ENCODE data around the gene GDF2.

The GDF2 gene

DNA sequence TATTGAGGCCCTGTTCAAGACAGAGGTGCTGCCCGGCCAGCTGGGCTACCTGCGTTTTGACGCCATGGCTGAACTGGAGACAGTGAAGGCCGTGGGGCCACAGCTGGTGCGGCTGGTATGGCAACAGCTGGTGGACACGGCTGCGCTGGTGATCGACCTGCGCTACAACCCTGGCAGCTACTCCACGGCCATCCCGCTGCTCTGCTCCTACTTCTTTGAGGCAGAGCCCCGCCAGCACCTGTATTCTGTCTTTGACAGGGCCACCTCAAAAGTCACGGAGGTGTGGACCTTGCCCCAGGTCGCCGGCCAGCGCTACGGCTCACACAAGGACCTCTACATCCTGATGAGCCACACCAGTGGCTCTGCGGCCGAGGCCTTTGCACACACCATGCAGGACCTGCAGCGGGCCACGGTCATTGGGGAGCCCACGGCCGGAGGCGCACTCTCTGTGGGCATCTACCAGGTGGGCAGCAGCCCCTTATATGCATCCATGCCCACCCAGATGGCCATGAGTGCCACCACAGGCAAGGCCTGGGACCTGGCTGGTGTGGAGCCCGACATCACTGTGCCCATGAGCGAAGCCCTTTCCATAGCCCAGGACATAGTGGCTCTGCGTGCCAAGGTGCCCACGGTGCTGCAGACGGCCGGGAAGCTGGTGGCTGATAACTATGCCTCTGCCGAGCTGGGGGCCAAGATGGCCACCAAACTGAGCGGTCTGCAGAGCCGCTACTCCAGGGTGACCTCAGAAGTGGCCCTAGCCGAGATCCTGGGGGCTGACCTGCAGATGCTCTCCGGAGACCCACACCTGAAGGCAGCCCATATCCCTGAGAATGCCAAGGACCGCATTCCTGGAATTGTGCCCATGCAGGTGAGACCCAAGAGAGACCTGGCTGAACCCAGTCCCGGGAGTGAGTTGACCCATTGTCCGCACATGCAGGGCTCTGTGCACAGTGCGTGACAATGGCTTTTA, 28.7 kb downstream of the GDF2 start:
- DNase-seq (ENCODE audit: low read depth in 3 of 3, low spot score in 1 of 3), result no peak

DNA sequence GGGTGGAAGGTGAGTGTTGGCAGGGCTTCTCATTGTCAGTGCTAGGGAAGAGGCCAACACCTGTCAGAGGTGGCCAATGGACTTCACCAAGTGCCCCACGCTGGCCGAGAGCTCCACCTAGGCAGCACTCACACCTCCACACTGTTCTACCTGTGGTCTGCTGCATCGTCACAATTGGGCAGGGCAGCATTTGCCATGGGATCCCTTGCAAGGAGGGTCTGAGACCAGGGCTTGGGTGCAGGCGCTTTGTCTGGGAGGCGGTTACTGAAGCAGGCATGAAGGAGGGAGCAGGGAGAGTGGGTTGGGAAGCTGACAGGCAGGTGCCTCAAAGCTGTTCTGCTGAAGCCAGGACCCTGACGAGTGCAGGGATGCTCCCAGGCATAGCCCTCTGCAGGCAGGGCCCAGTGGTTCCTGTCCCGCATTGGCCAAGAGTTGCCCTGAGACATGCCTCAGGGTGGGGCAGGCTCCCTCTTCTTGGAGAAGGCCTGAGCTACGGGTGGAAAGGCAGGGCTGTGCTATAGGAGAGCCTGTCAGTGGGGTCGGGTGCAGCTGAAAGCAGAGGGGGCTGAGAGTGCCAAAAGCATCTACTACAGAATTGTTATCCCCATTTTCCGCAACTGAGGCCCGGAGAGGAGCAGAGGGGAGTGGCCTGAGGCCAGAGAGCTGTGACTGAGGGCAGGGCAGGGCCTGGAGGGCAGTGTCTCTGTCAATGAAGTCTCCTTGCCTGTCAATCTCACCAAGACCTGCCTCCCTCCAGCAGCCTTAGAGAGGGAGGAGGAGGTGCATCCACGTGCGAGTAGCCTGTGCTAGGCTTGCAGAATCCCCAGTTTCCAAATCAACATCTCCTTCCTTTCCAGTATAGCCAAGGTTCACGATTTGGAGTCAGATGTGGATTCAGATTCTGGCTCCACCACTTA, 29.9 kb downstream of the GDF2 start:
- no peak for DNase-seq (ENCODE audit: low read depth in 3 of 3, low spot score in 1 of 3)

DNA sequence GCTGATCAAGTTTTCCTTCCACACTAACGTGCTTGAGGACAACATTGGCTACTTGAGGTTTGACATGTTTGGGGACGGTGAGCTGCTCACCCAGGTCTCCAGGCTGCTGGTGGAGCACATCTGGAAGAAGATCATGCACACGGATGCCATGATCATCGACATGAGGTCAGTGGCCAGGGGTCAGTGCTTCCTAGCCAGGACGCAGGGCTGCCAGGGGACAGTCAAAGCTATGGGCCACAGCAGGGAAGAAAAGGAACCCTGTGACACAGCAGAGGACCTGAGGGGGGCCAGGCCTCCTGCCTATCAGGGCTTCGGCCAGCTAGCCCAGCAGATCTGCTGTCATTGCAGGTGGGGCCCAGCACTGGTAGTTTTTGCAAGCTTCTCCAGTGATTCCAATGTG, 31.1 kb downstream of the GDF2 start:
- DNase-seq (ENCODE audit: low read depth in 3 of 3, low spot score in 1 of 3), result no peak

DNA sequence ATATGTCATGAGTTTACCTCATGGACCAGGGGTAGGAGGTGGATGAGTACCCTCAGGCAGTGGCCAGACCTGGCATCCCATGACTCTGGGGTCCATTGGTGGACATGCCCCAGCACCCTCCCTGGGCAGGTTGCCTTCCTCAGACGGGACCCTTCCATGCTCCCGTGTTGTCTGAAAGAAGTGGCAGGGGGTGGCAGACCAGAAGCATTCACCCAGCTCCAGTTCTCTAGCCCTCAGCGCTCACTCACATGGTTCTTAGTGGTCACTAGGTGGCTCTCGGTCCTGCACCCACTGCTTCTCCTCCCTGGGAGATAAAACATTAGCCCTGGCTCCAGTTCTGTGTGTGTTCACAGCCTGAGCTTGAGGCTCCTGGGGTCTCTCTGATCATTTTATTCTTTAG, 31.9 kb downstream of the GDF2 start:
- DNase-seq (ENCODE audit: low read depth in 3 of 3, low spot score in 1 of 3), result no peak

DNA sequence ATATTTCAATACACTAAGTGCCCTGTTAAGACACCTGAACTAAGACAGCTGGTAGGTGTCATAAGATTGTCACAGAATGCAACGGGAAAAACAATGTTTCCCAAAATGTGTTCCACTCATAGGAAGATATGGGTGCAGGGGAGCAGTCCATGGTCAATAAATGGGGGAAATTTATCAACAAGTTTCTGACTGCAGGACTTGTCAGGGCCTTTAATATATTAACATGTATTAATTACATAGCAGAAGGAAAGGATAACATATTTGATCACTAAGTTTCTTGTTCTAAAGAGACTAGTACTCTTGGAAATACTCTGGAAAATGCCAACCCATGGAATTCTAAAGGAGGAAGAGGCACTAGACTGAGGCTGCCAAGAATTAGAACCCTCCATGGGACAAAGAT, 32.6 kb downstream of the GDF2 start:
- no peak for DNase-seq (ENCODE audit: low read depth in 3 of 3, low spot score in 1 of 3)

DNA sequence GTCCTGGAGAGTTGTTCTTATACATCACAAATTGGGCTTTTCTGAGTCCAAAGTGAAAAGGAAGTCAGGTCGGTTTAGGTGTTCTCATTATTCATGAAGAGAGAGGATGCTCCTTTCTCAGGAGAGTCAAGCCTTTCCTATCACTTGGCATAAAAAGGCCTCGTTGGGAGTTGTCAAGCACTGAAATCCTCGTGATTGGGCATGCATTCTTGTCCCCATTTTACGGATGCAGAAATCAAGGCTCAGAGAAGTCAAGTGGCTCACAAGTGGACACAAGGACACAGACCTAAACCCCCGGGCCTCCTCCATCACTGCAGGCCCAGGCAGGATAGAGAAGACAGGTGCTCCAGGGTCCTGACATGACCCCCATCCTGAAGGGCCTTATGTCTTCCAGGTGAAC, 34.5 kb downstream of the GDF2 start:
- DNase-seq (ENCODE audit: low read depth in 3 of 3, low spot score in 1 of 3), result no peak

DNA sequence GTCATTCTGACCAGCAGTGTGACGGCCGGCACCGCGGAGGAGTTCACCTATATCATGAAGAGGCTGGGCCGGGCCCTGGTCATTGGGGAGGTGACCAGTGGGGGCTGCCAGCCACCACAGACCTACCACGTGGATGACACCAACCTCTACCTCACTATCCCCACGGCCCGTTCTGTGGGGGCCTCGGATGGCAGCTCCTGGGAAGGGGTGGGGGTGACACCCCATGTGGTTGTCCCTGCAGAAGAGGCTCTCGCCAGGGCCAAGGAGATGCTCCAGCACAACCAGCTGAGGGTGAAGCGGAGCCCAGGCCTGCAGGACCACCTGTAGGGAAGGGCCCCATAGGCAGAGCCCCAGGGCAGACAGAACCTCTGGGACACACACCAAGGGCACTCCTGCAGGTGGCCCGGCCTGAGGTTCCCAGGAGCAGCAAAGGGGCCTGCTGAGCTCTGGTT, 34.9 kb downstream of the GDF2 start:
- no peak for DNase-seq (ENCODE audit: low read depth in 3 of 3, low spot score in 1 of 3)

DNA sequence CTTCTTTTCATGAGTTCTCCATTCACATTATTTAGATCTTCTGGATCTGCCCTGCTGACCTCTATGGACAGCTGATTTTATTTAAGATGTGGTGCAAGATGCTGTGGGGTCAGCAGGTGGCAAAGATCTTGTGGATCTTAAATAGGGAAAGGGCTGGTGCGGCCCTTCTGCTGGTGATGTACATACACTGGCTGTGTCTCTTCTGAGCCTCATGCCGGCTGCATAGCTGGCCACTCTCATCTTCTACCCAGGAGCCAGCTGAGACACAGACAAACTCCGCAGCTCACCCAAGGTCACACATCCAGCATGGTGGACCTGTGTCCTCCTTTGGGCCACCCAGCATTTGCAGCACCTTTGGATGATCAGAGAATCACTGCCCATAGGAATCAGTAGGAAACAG, 35.7 kb downstream of the GDF2 start:
- DNase-seq (ENCODE audit: low read depth in 3 of 3, low spot score in 1 of 3), result no peak

DNA sequence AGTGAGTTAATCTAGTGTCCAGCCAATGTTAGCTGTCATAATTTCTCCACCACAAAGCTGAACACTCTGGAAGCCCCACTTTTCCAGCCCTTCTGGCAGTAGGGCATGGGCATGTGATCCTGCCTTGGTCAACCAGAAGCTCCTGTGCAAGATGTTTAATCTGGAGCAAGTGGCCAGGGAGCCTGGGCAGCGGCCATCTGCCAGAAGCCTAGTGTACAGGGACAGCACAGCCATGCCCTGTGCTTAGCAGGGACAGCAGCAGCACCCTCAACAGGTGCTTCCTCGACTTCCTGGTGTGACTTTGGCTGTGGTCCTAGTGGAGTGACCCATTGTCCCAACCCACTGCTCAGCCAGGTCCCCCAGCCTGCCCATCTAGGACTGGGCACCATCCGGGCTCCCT, 36.2 kb downstream of the GDF2 start:
- DNase-seq (ENCODE audit: low read depth in 3 of 3, low spot score in 1 of 3), result no peak

DNA sequence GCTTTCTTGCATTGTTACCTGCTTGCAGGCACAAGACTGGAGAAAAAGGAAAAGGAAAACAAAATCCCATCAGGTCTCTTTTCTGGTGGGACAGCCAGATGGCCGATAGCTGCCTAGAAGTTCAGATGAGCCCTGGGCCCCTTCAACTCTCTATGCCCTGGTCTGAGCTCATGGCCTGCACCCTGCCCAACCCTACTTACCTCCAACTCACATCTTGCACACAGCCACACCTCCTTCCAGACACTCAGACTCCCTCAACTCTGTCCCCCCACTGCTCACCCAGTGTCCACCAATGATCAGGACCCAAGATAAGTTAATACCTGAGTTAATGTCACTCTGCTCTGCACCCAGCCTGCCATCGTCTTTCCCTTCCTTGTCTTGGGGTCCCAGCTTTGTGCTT, 36.8 kb downstream of the GDF2 start:
- no peak for DNase-seq (ENCODE audit: low read depth in 3 of 3, low spot score in 1 of 3)

DNA sequence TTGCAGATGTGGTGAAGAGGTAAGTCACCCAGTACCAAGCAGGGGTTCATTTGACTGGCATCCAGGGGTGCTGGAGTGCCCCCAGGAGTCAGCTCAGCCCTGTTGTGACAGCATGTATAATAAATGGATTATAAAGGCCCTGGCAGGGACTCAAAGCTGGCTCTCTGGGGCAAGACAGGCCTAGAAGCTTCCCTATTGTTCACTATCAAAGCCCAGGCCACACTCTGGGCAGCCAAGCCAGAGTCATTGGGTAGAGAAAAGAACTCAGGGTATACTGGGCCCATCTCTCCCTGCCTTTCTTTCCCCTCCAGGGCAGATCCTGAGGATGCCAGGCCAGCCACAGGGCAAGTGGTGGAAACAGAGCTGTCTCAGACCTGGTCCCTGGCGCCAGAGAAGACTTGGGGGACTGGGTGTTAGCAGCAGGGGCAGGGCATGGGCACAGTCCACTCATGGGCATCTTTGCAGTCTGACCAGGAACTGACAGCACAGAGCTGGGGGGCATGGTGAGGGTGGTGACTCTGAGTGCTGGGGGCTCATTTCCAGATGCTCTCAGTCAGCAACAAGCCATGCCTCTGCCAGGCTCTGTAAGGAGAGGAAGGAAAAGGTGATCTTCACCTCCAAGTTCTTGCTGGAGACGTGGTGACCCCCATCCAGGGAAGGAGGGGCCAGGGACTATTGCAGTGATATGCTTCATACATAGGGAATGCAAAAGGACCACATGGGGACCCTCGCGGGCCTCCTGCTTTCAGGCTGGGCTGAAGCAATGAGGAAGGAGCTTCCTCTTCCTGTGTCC, 37.6 kb downstream of the GDF2 start:
- DNase-seq (ENCODE audit: low read depth in 3 of 3, low spot score in 1 of 3), result no peak

DNA sequence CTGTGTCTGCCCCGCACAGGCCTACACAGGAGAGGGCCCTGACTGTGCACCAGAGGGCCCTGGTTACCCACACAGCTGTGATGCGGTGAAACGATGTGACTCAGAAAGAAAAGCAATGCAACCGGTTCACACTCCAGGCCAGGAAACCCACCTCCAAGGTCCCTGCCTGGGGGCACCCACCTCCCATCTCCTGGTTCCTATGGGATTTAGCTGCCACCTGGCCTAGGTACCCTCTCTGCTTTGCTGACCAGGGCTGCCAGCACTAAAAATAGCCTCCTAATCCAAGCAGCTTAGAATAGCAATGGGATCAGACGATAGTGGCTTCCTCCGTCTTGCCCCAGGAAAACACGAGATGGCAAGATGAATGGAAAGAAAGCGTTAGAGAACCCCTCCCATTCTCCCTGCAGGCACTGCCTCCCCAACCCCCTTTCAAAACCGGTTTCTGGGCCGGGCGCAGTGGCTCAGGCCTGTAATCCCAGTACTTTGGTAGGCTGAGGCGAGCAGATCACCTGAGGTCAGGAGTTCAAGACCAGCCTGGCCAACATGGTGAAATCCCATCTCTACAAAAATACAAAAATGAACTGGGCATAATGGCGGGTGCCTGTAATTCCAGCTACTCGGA, 38.3 kb downstream of the GDF2 start:
- no peak for DNase-seq (ENCODE audit: low read depth in 3 of 3, low spot score in 1 of 3)

DNA sequence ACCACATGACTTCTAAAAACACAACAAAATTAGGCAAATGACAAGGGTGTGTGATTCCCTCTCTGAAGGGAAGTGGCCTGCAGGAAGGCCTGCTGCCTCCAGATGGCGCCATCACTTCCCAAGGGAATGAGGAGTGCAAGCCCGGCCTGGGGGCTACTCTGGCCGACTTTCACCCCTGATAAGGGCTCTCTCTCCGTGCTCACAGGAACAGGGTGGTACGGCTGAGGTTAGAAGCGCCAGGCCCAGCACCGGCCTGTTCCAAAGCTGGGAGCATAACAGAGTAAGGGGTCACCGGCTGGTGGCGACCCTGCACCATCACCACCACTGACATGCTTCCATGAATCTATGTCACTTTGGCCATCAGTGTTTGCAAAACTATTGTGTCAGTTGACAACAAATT, 39.0 kb downstream of the GDF2 start:
- no peak for DNase-seq (ENCODE audit: low read depth in 3 of 3, low spot score in 1 of 3)

DNA sequence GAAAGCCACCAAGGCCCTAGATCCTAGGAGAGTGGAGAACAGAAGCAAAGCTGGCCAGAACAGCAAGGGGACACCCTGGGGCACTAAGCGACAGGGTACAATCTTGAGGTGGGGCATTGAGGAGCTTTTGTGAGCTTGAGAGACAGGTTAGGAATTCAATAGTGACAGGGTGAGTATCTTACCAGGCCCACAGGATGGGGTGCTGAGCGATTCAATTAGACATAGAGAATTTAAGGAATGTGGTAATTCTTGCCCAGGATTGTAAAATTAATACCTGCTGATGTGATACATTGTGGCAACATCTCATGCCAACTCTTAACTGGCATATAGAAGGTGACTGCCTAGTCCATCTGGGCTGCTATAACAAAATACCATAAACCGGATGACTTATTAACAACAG, 39.9 kb downstream of the GDF2 start:
- DNase-seq (ENCODE audit: low read depth in 3 of 3, low spot score in 1 of 3), result no peak

DNA sequence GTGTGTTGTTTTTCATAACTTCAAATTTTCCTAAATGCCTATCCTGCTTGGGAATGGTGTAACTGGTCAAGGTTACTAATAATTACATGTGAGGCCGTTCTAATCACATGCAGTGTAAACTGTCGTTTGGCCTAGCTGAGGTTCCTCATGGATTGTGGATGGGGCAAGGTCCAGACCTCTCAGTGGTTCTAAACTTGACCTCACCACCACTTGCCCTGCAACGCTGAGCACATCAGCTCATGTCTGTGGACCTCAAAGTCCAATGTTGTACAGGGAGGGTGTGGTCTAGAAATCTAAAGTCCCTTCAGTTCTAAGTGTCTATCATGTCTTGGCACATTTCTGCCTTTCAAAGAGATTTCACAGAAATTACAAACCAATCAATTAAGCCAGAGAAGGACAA, 41.5 kb downstream of the GDF2 start:
- no peak for DNase-seq (ENCODE audit: low read depth in 3 of 3, low spot score in 1 of 3)

DNA sequence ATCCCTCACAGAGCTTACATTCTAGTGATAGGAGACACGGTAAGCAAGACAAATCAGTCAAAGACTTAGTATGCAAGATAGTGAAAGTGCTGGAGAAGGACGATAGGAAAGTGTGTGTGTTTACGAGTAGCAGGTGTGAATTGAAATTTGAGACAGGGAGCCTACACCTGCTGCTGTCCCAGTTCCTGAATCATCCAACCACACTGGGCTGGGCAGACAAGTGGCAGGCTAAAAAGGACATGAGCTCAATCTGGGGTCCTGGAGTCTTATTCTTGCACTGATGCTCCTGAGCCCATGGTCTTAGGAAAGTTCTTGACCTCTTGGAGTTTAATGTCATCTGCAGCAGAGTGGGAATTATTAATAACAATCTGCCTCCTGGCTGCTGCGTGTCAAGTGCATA, 42.1 kb downstream of the GDF2 start:
- DNase-seq (ENCODE audit: low read depth in 3 of 3, low spot score in 1 of 3), result no peak

DNA sequence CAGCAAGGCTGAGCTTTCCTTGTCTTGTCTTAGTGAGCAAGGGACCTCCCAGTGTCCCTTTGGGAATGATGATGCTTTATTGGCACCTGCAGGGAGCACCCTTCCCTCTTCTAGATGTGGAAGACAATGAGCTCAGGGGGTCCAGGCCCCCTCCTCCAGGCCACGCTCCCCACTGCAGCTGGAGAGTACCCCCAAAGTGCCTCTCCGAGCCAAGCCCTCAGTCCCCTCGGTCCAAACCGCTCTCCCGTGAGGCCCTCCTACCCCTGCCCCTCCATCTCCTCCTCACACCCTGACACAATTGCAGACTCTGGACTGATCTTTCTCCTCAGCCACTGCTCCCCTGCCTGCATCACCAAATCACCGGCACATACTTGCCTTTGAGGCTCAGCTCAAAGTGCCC, 42.7 kb downstream of the GDF2 start:
- DNase-seq (ENCODE audit: low read depth in 3 of 3, low spot score in 1 of 3), result no peak

DNA sequence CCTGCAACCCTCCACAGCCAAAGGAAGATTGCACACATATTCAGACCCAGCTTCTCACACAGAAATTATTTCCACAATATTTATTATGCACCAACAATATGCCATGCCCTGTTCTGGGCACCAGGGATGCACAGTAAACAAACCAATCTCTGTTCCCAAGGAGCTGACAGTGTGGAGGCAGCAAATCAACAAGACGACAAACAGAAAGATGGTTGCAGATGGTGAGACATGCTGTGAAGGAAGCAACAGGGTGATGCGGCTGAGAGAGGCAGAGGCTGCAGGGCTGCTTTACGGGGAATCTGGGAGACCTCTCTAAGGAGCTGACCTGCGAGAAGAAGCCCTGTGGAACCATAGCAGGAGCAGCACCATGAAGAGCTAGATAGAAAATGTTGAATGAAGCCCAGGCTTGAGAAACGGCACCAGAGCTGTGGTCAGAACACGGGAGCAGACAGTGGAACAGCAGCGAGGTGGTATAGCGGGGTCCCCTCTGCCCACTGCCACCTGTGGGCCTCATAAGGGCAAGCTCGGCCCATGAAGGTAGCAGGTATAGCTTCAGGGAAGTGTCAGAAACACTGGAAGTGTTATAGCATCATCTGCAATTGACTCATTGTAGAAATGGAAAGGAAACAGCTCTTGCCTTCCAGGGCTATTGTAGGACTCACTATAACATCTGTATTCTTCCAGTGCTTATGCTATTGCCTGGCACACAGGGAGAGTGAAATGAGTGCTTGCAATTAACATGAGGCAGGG, 43.4 kb downstream of the GDF2 start:
- DNase-seq (ENCODE audit: low read depth in 3 of 3, low spot score in 1 of 3), result no peak

DNA sequence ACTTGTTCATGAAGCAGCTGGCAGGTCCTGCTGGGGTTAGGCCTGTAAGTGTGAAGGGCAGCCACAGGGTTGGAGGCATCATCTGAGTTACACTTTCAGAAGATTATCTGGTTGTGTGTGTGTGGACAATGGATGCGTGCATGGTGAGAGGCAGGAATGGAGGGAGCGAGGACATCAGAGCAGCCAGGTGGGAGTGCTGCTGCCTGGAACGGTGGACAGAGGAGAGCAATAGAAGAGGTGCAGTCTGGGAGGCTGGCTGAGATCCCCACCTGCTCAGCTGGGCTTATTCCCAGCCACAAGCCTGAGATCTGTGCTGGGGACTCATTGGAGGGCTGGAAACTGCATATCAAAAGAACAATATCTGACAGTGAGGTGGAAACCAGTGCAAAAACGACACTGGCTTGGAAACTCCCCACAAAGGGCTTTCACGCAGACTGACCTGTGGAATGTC, 44.0 kb downstream of the GDF2 start:
- no peak for DNase-seq (ENCODE audit: low read depth in 3 of 3, low spot score in 1 of 3)

Data from stimulated activated CD4-positive, alpha-beta T cell treated with anti-CD3 and anti-CD28 coated beads, TNF-alpha, amount 100 ng/mL, for 1 hour (primary cell).